Liver (tissue), 9 donors: ENCODE data around the gene RTEL1. TPM values are rescaled to one million over a fixed set of nuclear protein-coding genes. Genes with fewer than 3 reads are reported as not detected.

Experiments used
- DNase-seq: peaks from one replicate; pipeline ENCODE4 v3.0.0-alpha.2; 2017; ENCODE audit warnings: low spot score
- H3K27ac ChIP-seq, 2 donors: one replicate each; pipeline ENCODE4 v1.7.0; 2013; ENCODE audit warnings: inconsistent platforms in 2 of 2, low read length in 2 of 2, control low read depth in 1 of 2, low read depth in 1 of 2, mild to moderate bottlenecking in 1 of 2
- H3K27me3 ChIP-seq, 4 donors: one replicate each; pipeline versions ENCODE4 v1.6.1 to v1.7.0; 2013; ENCODE audit warnings: low read length in 3 of 4, inconsistent platforms in 1 of 4, mild to moderate bottlenecking in 1 of 4, moderate library complexity in 1 of 4; ENCODE audit not compliant: control insufficient read depth in 4 of 4, insufficient read depth in 4 of 4
- H3K36me3 ChIP-seq, 4 donors: one replicate each; pipeline versions ENCODE4 v1.6.1 to v1.7.0; 2013; ENCODE audit warnings: low read length in 3 of 4, mild to moderate bottlenecking in 3 of 4, low read depth in 1 of 4, moderate library complexity in 1 of 4; ENCODE audit not compliant: control insufficient read depth in 4 of 4, insufficient read depth in 3 of 4
- H3K4me1 ChIP-seq, 4 donors: one replicate each; pipeline versions ENCODE4 v1.6.1 to v1.7.0; 2013; ENCODE audit warnings: low read length in 3 of 4, mild to moderate bottlenecking in 3 of 4, moderate library complexity in 1 of 4; ENCODE audit not compliant: control insufficient read depth in 4 of 4, insufficient read depth in 4 of 4
- H3K4me3 ChIP-seq, 3 donors: one replicate each; pipeline versions ENCODE4 v1.6.1 to v1.7.0; 2013; ENCODE audit warnings: low read length in 3 of 3, control low read depth in 1 of 3, low read depth in 1 of 3, mild to moderate bottlenecking in 1 of 3
- H3K9ac ChIP-seq, 2 donors: one replicate each; pipeline ENCODE4 v1.7.0; 2013; ENCODE audit warnings: low read length in 2 of 2, mild to moderate bottlenecking in 2 of 2, moderate library complexity in 2 of 2, control low read depth in 1 of 2, low read depth in 1 of 2
- H3K9me3 ChIP-seq, 4 donors: one replicate each; pipeline versions ENCODE4 v1.6.1 to v1.7.0; 2013; ENCODE audit warnings: low read length in 3 of 4; ENCODE audit not compliant: control insufficient read depth in 4 of 4
- ATF3 ChIP-seq: IDR thresholded peaks from 2 replicates; pipeline ENCODE4 v1.6.1; 2016; ENCODE audit warnings: antibody characterized with exemption
- CTCF ChIP-seq: fragments of 150-350 bp; IDR thresholded peaks from 2 replicates; pipeline ENCODE4 v1.5.1; 2017; ENCODE audit warnings: improper control_type of control experiment, low read depth, low read length; ENCODE audit not compliant: missing input control
- EGR1 ChIP-seq, 2 donors: IDR thresholded peaks; 2 replicates each; pipeline ENCODE4 v1.6.1; 2016 to 2018; ENCODE audit warnings: antibody characterized with exemption in 2 of 2, low read depth in 2 of 2
- FOXA1 ChIP-seq: IDR thresholded peaks from 2 replicates; pipeline ENCODE4 v1.6.1; 2016; ENCODE audit warnings: antibody characterized with exemption
- FOXA2 ChIP-seq: IDR thresholded peaks from 2 replicates; pipeline ENCODE4 v1.6.1; 2016; ENCODE audit warnings: antibody characterized with exemption
- GABPA ChIP-seq, 2 donors: IDR thresholded peaks in 1 of 2; conservative IDR thresholded peaks in 1 of 2; 2 replicates each; pipeline ENCODE4 v1.6.1; 2016; ENCODE audit warnings: antibody characterized with exemption in 2 of 2, mild to moderate bottlenecking in 1 of 2, moderate library complexity in 1 of 2
- HNF4A ChIP-seq, 2 donors: conservative IDR thresholded peaks; 2 replicates each; pipeline ENCODE4 v1.6.1; 2016; ENCODE audit warnings: antibody characterized with exemption in 2 of 2, mild to moderate bottlenecking in 2 of 2
- HNF4G ChIP-seq: IDR thresholded peaks from 2 replicates; pipeline ENCODE4 v1.6.1; 2016; ENCODE audit warnings: antibody characterized with exemption
- JUND ChIP-seq, 2 donors: IDR thresholded peaks; 2 replicates each; pipeline ENCODE4 v1.6.1; 2016; ENCODE audit warnings: antibody characterized with exemption in 2 of 2
- MAX ChIP-seq: IDR thresholded peaks from 2 replicates; pipeline ENCODE4 v1.6.1; 2016; ENCODE audit warnings: antibody characterized with exemption
- NR2F2 ChIP-seq: IDR thresholded peaks from 2 replicates; pipeline ENCODE4 v1.6.1; 2016; ENCODE audit warnings: antibody characterized with exemption
- RAD21 ChIP-seq, 2 donors: IDR thresholded peaks; 2 replicates each; pipeline ENCODE4 v1.6.1; 2016; ENCODE audit warnings: antibody characterized with exemption in 2 of 2, mild to moderate bottlenecking in 2 of 2
- RXRA ChIP-seq, 2 donors: IDR thresholded peaks; 2 replicates each; pipeline ENCODE4 v1.6.1; 2017 to 2018; ENCODE audit warnings: antibody characterized with exemption in 2 of 2, mild to moderate bottlenecking in 1 of 2
- SP1 ChIP-seq: IDR thresholded peaks from 2 replicates; pipeline ENCODE4 v1.6.1; 2018; ENCODE audit warnings: antibody characterized with exemption, mild to moderate bottlenecking
- TAF1 ChIP-seq: conservative IDR thresholded peaks from 2 replicates; pipeline ENCODE4 v1.6.1; 2016; ENCODE audit warnings: antibody characterized with exemption, mild to moderate bottlenecking
- YY1 ChIP-seq: IDR thresholded peaks from 2 replicates; pipeline ENCODE4 v1.6.1; 2016; ENCODE audit warnings: antibody characterized with exemption, mild to moderate bottlenecking
- ZBTB33 ChIP-seq: IDR thresholded peaks from 2 replicates; pipeline ENCODE4 v1.6.1; 2016; ENCODE audit warnings: antibody characterized with exemption
- WGBS: extraction: QIAGEN DNeasy Blood & Tissue Kit; methylation state at CpG from one replicate; pipeline ENCODE4 v1.1.7; 2013; 5-methylcytosine and 5-hydroxymethylcytosine counted together
- polyA plus RNA-seq, 2 donors: library from polyadenylated mRNA; stranded (reverse) in 1 of 2; unstranded in 1 of 2; fragments of 200-250 nt in 1 of 2; fragments of >200 nt in 1 of 2; fragmentation: Nextera tagmentation in 1 of 2; extraction: Ambion mirVana in 1 of 2; gene quantifications; one replicate each; pipeline versions ENCODE4 v1.2.1 to v1.2.3, GENCODE V29; 2013 to 2015
- total RNA-seq, 2 donors: library from RNA; depleted of rRNA; stranded (reverse); fragments of >200 nt; gene quantifications; one replicate each; pipeline ENCODE4 v1.2.3, GENCODE V29; 2014
- TF ChIP-seq, protein P1 (sequence below): IDR thresholded peaks from 2 replicates; pipeline ENCODE4 v1.6.1; 2016; ENCODE audit warnings: antibody characterized with exemption, mild to moderate bottlenecking
- donor health status: healthy.
- donor health status: healthy.
- donor health status: healthy.
- donor health status: healthy.
- donor health status: healthy.

Gene RTEL1
- total and polyA plus RNA-seq, 4 donors: 3.7 to 16.9 (median 7.4) TPM

GRCh38 chr20:63701051-63701328, 42.9 kb downstream of the RTEL1 start:
- peaks cover 0 to 25% (median 5%) of the 10 kb centered on the region in 4 donors for H3K36me3 ChIP-seq
- 88% methylated on average over 5 of the region's 5 CpGs for WGBS
- no peak for DNase-seq
- H3K27ac ChIP-seq: no peak overlapping the region
- TF ChIP-seq HNF4G (no peak), RXRA (IDR thresholded peaks at IDR 0.05) (no peak), RAD21 (IDR thresholded peaks at IDR 0.05) (no peak), EGR1 (IDR thresholded peaks at IDR 0.05; ENCODE audit: low read depth in 2 of 2) (no peak), SP1 (no peak), GABPA (IDR thresholded peaks at IDR 0.05 in 1 of 2, conservative IDR thresholded peaks at IDR 0.05 in 1 of 2) (no peak), ZBTB33 (no peak), TAF1 (no peak), CTCF (no peak), HNF4A (conservative IDR thresholded peaks at IDR 0.05) (no peak), YY1 (no peak), ATF3 (no peak), FOXA1 (no peak), JUND (IDR thresholded peaks at IDR 0.05) (no peak)
- H3K4me1 ChIP-seq: peaks cover 7 to 18% (median 13%) of the 10 kb centered on the region in 4 donors
- H3K9ac ChIP-seq: no peak overlapping the region
- H3K4me3 ChIP-seq: no peak overlapping the region
- H3K9me3 ChIP-seq: no peaks in the 10 kb centered on the region
- H3K27me3 ChIP-seq: no peaks in the 10 kb centered on the region

GRCh38 chr20:63701329-63702035, 43.4 kb downstream of the RTEL1 start:
- H3K9me3 ChIP-seq: no peaks in the 10 kb centered on the region
- H3K9ac ChIP-seq: no peak overlapping the region
- peaks cover 7 to 20% (median 16%) of the 10 kb centered on the region in 4 donors for H3K4me1 ChIP-seq
- TF ChIP-seq MAX (no peak), EGR1 (IDR thresholded peaks at IDR 0.05; ENCODE audit: low read depth in 2 of 2) (no peak), JUND (IDR thresholded peaks at IDR 0.05) (no peak), FOXA1 (no peak), ZBTB33 (no peak), SP1 (no peak), TAF1 (no peak), GABPA (IDR thresholded peaks at IDR 0.05 in 1 of 2, conservative IDR thresholded peaks at IDR 0.05 in 1 of 2) (no peak), HNF4G (no peak), CTCF (no peak), FOXA2 (no peak), HNF4A (conservative IDR thresholded peaks at IDR 0.05) (no peak), RXRA (IDR thresholded peaks at IDR 0.05) (no peak), YY1 (no peak), RAD21 (IDR thresholded peaks at IDR 0.05) (no peak), ATF3 (no peak), NR2F2 (no peak)
- TF ChIP-seq, protein P1, sequence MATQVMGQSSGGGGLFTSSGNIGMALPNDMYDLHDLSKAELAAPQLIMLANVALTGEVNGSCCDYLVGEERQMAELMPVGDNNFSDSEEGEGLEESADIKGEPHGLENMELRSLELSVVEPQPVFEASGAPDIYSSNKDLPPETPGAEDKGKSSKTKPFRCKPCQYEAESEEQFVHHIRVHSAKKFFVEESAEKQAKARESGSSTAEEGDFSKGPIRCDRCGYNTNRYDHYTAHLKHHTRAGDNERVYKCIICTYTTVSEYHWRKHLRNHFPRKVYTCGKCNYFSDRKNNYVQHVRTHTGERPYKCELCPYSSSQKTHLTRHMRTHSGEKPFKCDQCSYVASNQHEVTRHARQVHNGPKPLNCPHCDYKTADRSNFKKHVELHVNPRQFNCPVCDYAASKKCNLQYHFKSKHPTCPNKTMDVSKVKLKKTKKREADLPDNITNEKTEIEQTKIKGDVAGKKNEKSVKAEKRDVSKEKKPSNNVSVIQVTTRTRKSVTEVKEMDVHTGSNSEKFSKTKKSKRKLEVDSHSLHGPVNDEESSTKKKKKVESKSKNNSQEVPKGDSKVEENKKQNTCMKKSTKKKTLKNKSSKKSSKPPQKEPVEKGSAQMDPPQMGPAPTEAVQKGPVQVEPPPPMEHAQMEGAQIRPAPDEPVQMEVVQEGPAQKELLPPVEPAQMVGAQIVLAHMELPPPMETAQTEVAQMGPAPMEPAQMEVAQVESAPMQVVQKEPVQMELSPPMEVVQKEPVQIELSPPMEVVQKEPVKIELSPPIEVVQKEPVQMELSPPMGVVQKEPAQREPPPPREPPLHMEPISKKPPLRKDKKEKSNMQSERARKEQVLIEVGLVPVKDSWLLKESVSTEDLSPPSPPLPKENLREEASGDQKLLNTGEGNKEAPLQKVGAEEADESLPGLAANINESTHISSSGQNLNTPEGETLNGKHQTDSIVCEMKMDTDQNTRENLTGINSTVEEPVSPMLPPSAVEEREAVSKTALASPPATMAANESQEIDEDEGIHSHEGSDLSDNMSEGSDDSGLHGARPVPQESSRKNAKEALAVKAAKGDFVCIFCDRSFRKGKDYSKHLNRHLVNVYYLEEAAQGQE: no peak
- no peak overlapping the region for H3K4me3 ChIP-seq
- no peak for DNase-seq
- WGBS: 88% methylated on average over 14 of the region's 14 CpGs
- no peaks in the 10 kb centered on the region for H3K27me3 ChIP-seq
- H3K27ac ChIP-seq: no peak overlapping the region
- H3K36me3 ChIP-seq: peaks cover 0 to 25% (median 9%) of the 10 kb centered on the region in 4 donors
